Astrocyte (in vitro differentiated cells and primary cell): Measurements from ENCODE around the gene COBL. TPM values are rescaled to one million over a fixed set of nuclear protein-coding genes. Genes with fewer than 3 reads are reported as not detected.

Source experiments
- DNase-seq: peaks from one replicate; pipeline ENCODE4 v3.0.0-alpha.2; 2010; ENCODE audit warnings: low read depth
- FAIRE-seq: peaks from 2 replicates; lab custom pipeline; 2011; peaks lifted over from hg19 to GRCh38; lab: Jason Lieb, UNC
- H2AFZ ChIP-seq: 2 replicates; pipeline ENCODE4 v1.6.0; 2012; ENCODE audit warnings: low read depth, low read length, inconsistent platforms
- H3K27ac ChIP-seq: 2 replicates; pipeline ENCODE4 v1.5.1; 2011; ENCODE audit warnings: low read depth, low read length, inconsistent platforms
- H3K27me3 ChIP-seq: 2 replicates; pipeline ENCODE4 v1.6.0; 2011; ENCODE audit warnings: low read length, inconsistent platforms; ENCODE audit not compliant: insufficient read depth
- H3K36me3 ChIP-seq: 2 replicates; pipeline ENCODE4 v1.5.1; 2011; ENCODE audit warnings: low read length, inconsistent platforms; ENCODE audit not compliant: insufficient read depth
- H3K4me1 ChIP-seq: 2 replicates; pipeline ENCODE4 v1.5.1; 2011; ENCODE audit warnings: low read length, inconsistent platforms; ENCODE audit not compliant: insufficient read depth
- H3K4me2 ChIP-seq: 2 replicates; pipeline ENCODE4 v1.6.0; 2012; ENCODE audit warnings: low read length, inconsistent platforms
- H3K4me3 ChIP-seq: 2 replicates; pipeline ENCODE4 v1.5.1; 2011; ENCODE audit warnings: low read depth, mild to moderate bottlenecking, low read length, inconsistent platforms; ENCODE audit not compliant: insufficient read depth
- H3K79me2 ChIP-seq: 2 replicates; pipeline ENCODE4 v1.6.0; 2012; ENCODE audit warnings: mild to moderate bottlenecking, low read length, inconsistent platforms; ENCODE audit not compliant: insufficient read depth
- H3K9ac ChIP-seq: 2 replicates; pipeline ENCODE4 v1.6.0; 2012; ENCODE audit warnings: mild to moderate bottlenecking, low read length, inconsistent platforms
- H3K9me3 ChIP-seq: 2 replicates; pipeline ENCODE4 v1.5.1; 2012; ENCODE audit warnings: low read depth, mild to moderate bottlenecking, low read length, inconsistent platforms; ENCODE audit not compliant: insufficient read depth
- H4K20me1 ChIP-seq: 2 replicates; pipeline ENCODE4 v1.6.0; 2012; ENCODE audit warnings: low read length, inconsistent platforms; ENCODE audit not compliant: insufficient read depth
- H3K27ac Mint-ChIP-seq: one replicate; pipeline ENCODE4 v1.8.0; 2021; ENCODE audit warnings: mild to moderate bottlenecking, mixed read lengths; ENCODE audit not compliant: unreplicated experiment
- H3K27me3 Mint-ChIP-seq: one replicate; pipeline ENCODE4 v1.8.0; 2021; ENCODE audit warnings: low read depth, mixed read lengths; ENCODE audit not compliant: unreplicated experiment
- H3K36me3 Mint-ChIP-seq: one replicate; pipeline ENCODE4 v1.8.0; 2021; ENCODE audit warnings: low read depth, mixed read lengths; ENCODE audit not compliant: unreplicated experiment
- H3K4me1 Mint-ChIP-seq: one replicate; pipeline ENCODE4 v1.8.0; 2021; ENCODE audit warnings: low read depth, mixed read lengths; ENCODE audit not compliant: unreplicated experiment
- H3K4me3 Mint-ChIP-seq: one replicate; pipeline ENCODE4 v1.8.0; 2021; ENCODE audit warnings: mild to moderate bottlenecking, moderate library complexity, mixed read lengths; ENCODE audit not compliant: unreplicated experiment
- H3K9me3 Mint-ChIP-seq: one replicate; pipeline ENCODE4 v1.8.0; 2021; ENCODE audit warnings: mild to moderate bottlenecking, mixed read lengths; ENCODE audit not compliant: unreplicated experiment
- EZH2 ChIP-seq: IDR thresholded peaks from 2 replicates; pipeline ENCODE4 v1.6.1; 2012; ENCODE audit warnings: mild to moderate bottlenecking, low read length, inconsistent platforms; ENCODE audit not compliant: insufficient read depth
- total RNA-seq: library from RNA; stranded (reverse); gene quantifications from 2 replicates; pipeline ENCODE4 v1.2.1, GENCODE V29; 2021
- TF ChIP-seq, protein P1 (sequence below): IDR thresholded peaks from 2 replicates; pipeline ENCODE4 v1.5.1; 2011; ENCODE audit warnings: low read depth, mild to moderate bottlenecking, inconsistent platforms, low read length, moderate library complexity; ENCODE audit not compliant: insufficient read depth

COBL gene
- total RNA-seq, 1 donor from 2014 or later: 6.4 TPM

DNA sequence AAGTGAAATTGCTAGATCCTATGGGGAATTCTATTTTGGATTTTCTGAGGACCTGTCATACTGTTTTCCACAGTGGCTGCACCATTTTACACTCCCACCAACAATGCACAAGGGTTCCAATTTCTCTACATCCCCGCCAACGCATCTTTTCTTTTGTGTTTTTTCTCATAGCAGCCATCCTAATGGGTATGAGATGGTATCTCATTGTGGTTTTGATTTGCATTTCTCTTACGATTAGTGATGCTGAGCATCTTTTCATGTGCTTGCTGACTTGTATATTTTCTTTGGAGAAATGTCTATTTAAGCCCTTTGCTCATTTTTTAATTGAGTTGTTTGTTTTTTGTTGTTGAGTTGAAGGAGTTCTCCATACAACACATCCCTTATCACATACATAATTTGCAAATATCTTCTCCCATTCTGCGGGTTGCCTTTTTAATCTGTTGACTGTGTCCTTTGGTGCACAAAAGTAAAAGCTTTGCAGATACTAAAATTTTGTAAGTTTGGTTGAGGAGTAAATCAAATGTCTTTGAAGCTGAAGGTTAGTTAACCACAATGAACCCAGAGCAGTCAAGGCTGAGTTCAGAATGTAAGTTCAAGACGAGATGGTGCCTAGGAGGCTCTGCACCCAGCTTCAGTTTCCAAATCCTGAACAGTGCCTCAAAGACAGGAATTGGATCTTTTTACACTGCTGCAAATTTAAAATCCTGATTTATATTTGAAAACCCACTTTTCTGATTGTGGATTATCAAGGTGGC is 195.4 kb downstream of the COBL start:
- no peaks in the 10 kb centered on the region for H3K27me3 Mint-ChIP-seq
- Histone ChIP-seq H3K36me3 (no peaks in the 10 kb centered on the region), H3K27me3 (no peaks in the 10 kb centered on the region), H2AFZ (no peak overlapping the region), H3K27ac (no peak overlapping the region), H3K79me2 (no peaks in the 10 kb centered on the region), H3K9ac (no peak overlapping the region), H3K4me2 (no peak overlapping the region), H3K4me1 (peaks cover 18% of the 10 kb centered on the region), H3K9me3 (no peaks in the 10 kb centered on the region), H3K4me3 (no peak overlapping the region), H4K20me1 (no peaks in the 10 kb centered on the region)
- DNase-seq (no peak), FAIRE-seq (no peak)
- peaks cover 20% of the 10 kb centered on the region for H3K4me1 Mint-ChIP-seq
- H3K36me3 Mint-ChIP-seq: no peaks in the 10 kb centered on the region
- H3K27ac Mint-ChIP-seq: no peak overlapping the region
- H3K9me3 Mint-ChIP-seq: peaks cover 5% of the 10 kb centered on the region
- TF ChIP-seq, protein P1, sequence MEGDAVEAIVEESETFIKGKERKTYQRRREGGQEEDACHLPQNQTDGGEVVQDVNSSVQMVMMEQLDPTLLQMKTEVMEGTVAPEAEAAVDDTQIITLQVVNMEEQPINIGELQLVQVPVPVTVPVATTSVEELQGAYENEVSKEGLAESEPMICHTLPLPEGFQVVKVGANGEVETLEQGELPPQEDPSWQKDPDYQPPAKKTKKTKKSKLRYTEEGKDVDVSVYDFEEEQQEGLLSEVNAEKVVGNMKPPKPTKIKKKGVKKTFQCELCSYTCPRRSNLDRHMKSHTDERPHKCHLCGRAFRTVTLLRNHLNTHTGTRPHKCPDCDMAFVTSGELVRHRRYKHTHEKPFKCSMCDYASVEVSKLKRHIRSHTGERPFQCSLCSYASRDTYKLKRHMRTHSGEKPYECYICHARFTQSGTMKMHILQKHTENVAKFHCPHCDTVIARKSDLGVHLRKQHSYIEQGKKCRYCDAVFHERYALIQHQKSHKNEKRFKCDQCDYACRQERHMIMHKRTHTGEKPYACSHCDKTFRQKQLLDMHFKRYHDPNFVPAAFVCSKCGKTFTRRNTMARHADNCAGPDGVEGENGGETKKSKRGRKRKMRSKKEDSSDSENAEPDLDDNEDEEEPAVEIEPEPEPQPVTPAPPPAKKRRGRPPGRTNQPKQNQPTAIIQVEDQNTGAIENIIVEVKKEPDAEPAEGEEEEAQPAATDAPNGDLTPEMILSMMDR: no peak
- no peak overlapping the region for H3K4me3 Mint-ChIP-seq

DNA sequence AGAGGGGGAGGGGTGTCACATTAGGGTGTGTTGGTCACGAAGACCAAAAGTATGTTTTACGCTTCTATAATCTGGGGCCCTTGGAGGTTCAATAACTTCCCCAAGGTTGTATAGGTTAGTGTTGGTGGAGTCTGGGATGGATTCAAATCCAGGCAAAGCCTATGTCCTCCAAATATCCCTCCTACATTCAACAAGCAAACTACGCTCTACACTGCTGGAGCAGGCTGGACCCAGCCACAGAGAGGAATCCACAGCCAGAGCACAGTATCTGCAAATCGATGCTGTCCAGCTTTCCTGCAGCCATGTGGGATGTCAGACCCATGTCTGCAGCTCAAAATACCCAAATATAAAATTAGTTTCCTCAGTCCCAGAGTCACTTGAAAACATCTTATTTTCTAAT is 198.0 kb downstream of the COBL start:
- no peak for TF ChIP-seq EZH2
- TF ChIP-seq, protein P1: no peak

DNA sequence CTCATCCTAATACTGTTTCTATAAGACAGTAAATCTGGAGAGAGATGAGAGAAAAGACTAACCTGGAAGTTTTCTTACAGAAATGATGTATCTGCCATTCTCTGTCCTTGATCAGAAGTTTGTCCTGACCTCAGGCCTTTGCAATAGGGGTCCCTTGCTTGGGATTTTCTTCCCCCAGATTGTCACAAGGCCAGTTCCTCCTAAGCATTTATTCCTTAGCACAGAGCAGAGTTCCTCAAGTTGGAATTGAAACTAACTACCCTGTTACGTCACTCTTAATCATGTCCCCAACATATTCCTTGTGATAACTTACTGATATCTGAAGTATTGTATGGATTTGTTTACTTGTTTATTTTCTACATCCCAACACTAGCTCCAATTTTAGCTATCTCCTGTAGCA is 202.1 kb downstream of the COBL start:
- Histone ChIP-seq H3K9ac (no peak overlapping the region), H3K9me3 (no peaks in the 10 kb centered on the region), H3K4me3 (no peak overlapping the region), H3K79me2 (no peaks in the 10 kb centered on the region), H3K4me1 (no peaks in the 10 kb centered on the region), H3K27ac (no peak overlapping the region), H3K27me3 (no peaks in the 10 kb centered on the region), H4K20me1 (no peaks in the 10 kb centered on the region), H3K36me3 (no peaks in the 10 kb centered on the region), H2AFZ (no peak overlapping the region), H3K4me2 (no peak overlapping the region)
- no peak for DNase-seq
- TF ChIP-seq, protein P1: no peak
- TF ChIP-seq EZH2: no peak
- H3K27me3 Mint-ChIP-seq: no peaks in the 10 kb centered on the region
- H3K4me1 Mint-ChIP-seq: no peaks in the 10 kb centered on the region
- H3K27ac Mint-ChIP-seq: no peak overlapping the region
- H3K9me3 Mint-ChIP-seq: no peaks in the 10 kb centered on the region
- no peak for FAIRE-seq
- no peak overlapping the region for H3K4me3 Mint-ChIP-seq
- no peaks in the 10 kb centered on the region for H3K36me3 Mint-ChIP-seq

More for the DNA sequence above, 198.0 kb downstream of the COBL start:
- no peaks in the 10 kb centered on the region for H3K27me3 Mint-ChIP-seq
- DNase-seq (no peak), FAIRE-seq (no peak)
- H3K79me2 ChIP-seq: no peaks in the 10 kb centered on the region
- peaks cover 12% of the 10 kb centered on the region for H3K4me1 ChIP-seq
- H3K9ac ChIP-seq: no peak overlapping the region
- no peak overlapping the region for H3K27ac ChIP-seq
- no peak overlapping the region for H2AFZ ChIP-seq
- no peak overlapping the region for H3K4me2 ChIP-seq
- H3K27ac Mint-ChIP-seq: no peak overlapping the region
- peaks cover 15% of the 10 kb centered on the region for H3K4me1 Mint-ChIP-seq
- peaks cover 5% of the 10 kb centered on the region for H3K9me3 Mint-ChIP-seq
- H3K9me3 ChIP-seq: no peaks in the 10 kb centered on the region
- H3K4me3 ChIP-seq: no peak overlapping the region
- no peaks in the 10 kb centered on the region for H3K36me3 Mint-ChIP-seq
- no peaks in the 10 kb centered on the region for H4K20me1 ChIP-seq
- no peak overlapping the region for H3K4me3 Mint-ChIP-seq
- no peaks in the 10 kb centered on the region for H3K27me3 ChIP-seq
- no peaks in the 10 kb centered on the region for H3K36me3 ChIP-seq
